Activated CD4-positive, alpha-beta T cell treated with anti-CD3 and anti-CD28 coated beads for 1 hour (primary cell): ENCODE results near the gene GATA1.
"Not testable (repeated sequence)": the region's sequence is repeated elsewhere in the genome, so short reads cannot be mapped to it uniquely, and the experiment has no call there.

ENCODE experiments used
- DNase-seq: peaks from one replicate; pipeline ENCODE4 v3.0.0-alpha.2; 2020

GATA1 gene

GRCh38 chrX:48816014-48816810, 29.8 kb downstream of the GATA1 start:
- no peak for DNase-seq

- DNase-seq: no peak
These were observed 31.7 kb downstream of the GATA1 start for GRCh38 chrX:48818098-48818497.

GRCh38 chrX:48818866-48819265, 32.5 kb downstream of the GATA1 start:
- DNase-seq: no peak

- DNase-seq: not testable (repeated sequence)
These were observed 33.0 kb downstream of the GATA1 start for GRCh38 chrX:48819394-48819793.

GRCh38 chrX:48823053-48823452, 36.7 kb downstream of the GATA1 start:
- DNase-seq: no peak

GRCh38 chrX:48824066-48824465, 37.7 kb downstream of the GATA1 start:
- no peak for DNase-seq

GRCh38 chrX:48826135-48826875, 39.9 kb downstream of the GATA1 start, which contains the start of gene ERAS:
TSS of gene ERAS (plus strand) at chrX:48826513. CDS start at chrX:48829124, 2,611 bp downstream.
- no peak for DNase-seq

GRCh38 chrX:48826876-48827653, 40.7 kb downstream of the GATA1 start:
- no peak for DNase-seq

- DNase-seq: no peak
These were observed 41.2 kb downstream of the GATA1 start for GRCh38 chrX:48827654-48827968.

GRCh38 chrX:48829016-48829735, 42.8 kb downstream of the GATA1 start:
- no peak for DNase-seq

- DNase-seq: no peak
These were observed 44.9 kb downstream of the GATA1 start for GRCh38 chrX:48831136-48831908.

GRCh38 chrX:48831909-48832291, 45.5 kb downstream of the GATA1 start:
- no peak for DNase-seq

GRCh38 chrX:48833542-48834138, 47.2 kb downstream of the GATA1 start:
- no peak for DNase-seq

- DNase-seq: no peak
These were observed 48.0 kb downstream of the GATA1 start for GRCh38 chrX:48834383-48834709.

- no peak for DNase-seq
These were observed 49.3 kb downstream of the GATA1 start, which contains the start of gene PCSK1N for GRCh38 chrX:48835524-48836329. TSS of gene PCSK1N (minus strand) at chrX:48835610. CDS start at chrX:48835532, 78 bp downstream.

- no peak for DNase-seq
These were observed 53.3 kb downstream of the GATA1 start for GRCh38 chrX:48839686-48840085.
